Measurements from ENCODE around the gene TOR2A.

The TOR2A gene

DNA sequence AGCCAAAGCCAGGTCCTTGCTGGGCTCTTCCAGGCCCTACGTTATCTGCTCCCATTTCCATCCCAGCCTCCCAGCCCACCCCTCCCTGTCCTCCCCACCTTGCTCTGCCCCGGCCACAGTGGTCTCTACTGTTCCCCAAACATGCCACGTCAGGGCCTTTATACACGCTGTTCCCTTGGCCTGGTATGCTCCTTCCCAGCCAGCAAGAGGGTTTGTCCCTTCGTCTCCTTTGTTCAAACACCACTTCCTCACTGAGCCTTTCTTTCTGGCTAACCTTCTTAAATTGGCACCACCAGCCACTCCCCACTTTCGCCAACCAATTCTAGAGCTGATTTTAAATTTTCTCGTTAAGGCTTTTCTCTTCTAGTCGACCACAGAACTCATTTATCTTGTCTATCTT is 33.6 kb upstream of the TOR2A start:
- TF ChIP-seq, protein P1, sequence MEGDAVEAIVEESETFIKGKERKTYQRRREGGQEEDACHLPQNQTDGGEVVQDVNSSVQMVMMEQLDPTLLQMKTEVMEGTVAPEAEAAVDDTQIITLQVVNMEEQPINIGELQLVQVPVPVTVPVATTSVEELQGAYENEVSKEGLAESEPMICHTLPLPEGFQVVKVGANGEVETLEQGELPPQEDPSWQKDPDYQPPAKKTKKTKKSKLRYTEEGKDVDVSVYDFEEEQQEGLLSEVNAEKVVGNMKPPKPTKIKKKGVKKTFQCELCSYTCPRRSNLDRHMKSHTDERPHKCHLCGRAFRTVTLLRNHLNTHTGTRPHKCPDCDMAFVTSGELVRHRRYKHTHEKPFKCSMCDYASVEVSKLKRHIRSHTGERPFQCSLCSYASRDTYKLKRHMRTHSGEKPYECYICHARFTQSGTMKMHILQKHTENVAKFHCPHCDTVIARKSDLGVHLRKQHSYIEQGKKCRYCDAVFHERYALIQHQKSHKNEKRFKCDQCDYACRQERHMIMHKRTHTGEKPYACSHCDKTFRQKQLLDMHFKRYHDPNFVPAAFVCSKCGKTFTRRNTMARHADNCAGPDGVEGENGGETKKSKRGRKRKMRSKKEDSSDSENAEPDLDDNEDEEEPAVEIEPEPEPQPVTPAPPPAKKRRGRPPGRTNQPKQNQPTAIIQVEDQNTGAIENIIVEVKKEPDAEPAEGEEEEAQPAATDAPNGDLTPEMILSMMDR (conservative IDR thresholded peaks at IDR 0.05; ENCODE audit: control insufficient read depth, insufficient read depth, low read depth, low read length): no peak

GRCh38 chr9:127767909-127768331 is 32.8 kb upstream of the TOR2A start:
- TF ChIP-seq, protein P1 (conservative IDR thresholded peaks at IDR 0.05; ENCODE audit: control insufficient read depth, insufficient read depth, low read depth, low read length): no peak
- no peak overlapping the region for H3K4me3 ChIP-seq (ENCODE audit: control insufficient read depth, low read depth, low read length)
- DNase-seq (ENCODE audit: low read depth): no peak

More for the DNA sequence above, 33.6 kb upstream of the TOR2A start:
- H3K4me3 ChIP-seq (ENCODE audit: control insufficient read depth, low read depth, low read length): no peak overlapping the region
- DNase-seq (ENCODE audit: low read depth): no peak

GRCh38 chr9:127767410-127767809 is 32.3 kb upstream of the TOR2A start:
- no peak for DNase-seq (ENCODE audit: low read depth)
- TF ChIP-seq, protein P1 (conservative IDR thresholded peaks at IDR 0.05; ENCODE audit: control insufficient read depth, insufficient read depth, low read depth, low read length): no peak
- H3K4me3 ChIP-seq (ENCODE audit: control insufficient read depth, low read depth, low read length): no peak overlapping the region

GRCh38 chr9:127765418-127765817 is 30.3 kb upstream of the TOR2A start:
- TF ChIP-seq, protein P1 (conservative IDR thresholded peaks at IDR 0.05; ENCODE audit: control insufficient read depth, insufficient read depth, low read depth, low read length): no peak
- no peak for DNase-seq (ENCODE audit: low read depth)
- no peak overlapping the region for H3K4me3 ChIP-seq (ENCODE audit: control insufficient read depth, low read depth, low read length)

- TF ChIP-seq, protein P1 (conservative IDR thresholded peaks at IDR 0.05; ENCODE audit: control insufficient read depth, insufficient read depth, low read depth, low read length): peak; percentile 30
- DNase-seq (ENCODE audit: low read depth): peak; percentile 23
- H3K4me3 ChIP-seq (ENCODE audit: control insufficient read depth, low read depth, low read length): no peak overlapping the region
Measured at GRCh38 chr9:127763918-127764384, 28.9 kb upstream of the TOR2A start.

- TF ChIP-seq, protein P1 (conservative IDR thresholded peaks at IDR 0.05; ENCODE audit: control insufficient read depth, insufficient read depth, low read depth, low read length): no peak
Measured at GRCh38 chr9:127762111-127762676, 27.1 kb upstream of the TOR2A start.

More at GRCh38 chr9:127762111-127762676, 27.1 kb upstream of the TOR2A start:
- DNase-seq (ENCODE audit: low read depth): no peak
- H3K4me3 ChIP-seq (ENCODE audit: control insufficient read depth, low read depth, low read length): no peak overlapping the region
